GM23338 (cell line): Measurements from ENCODE around the gene PCDH12.

Source experiments
- CREB1 ChIP-seq: fragments of 250-450 bp; sonication (Bioruptor Pico); IDR thresholded peaks from 2 replicates; pipeline ENCODE4 v1.5.0; 2020; ENCODE audit warnings: low read depth, mild to moderate bottlenecking, moderate library complexity
- EZH2 ChIP-seq: fragments of 200-600 bp; sonication (generic); IDR thresholded peaks from one replicate; pipeline ENCODE4 v1.8.0; 2017; ENCODE audit warnings: antibody characterized with exemption, mild to moderate bottlenecking, low read depth; ENCODE audit not compliant: unreplicated experiment
- EZH2phosphoT487 ChIP-seq: fragments of 200-600 bp; sonication (generic); IDR thresholded peaks from one replicate; pipeline ENCODE4 v1.8.1; 2018; ENCODE audit warnings: antibody characterized with exemption; ENCODE audit not compliant: unreplicated experiment
- JUNB ChIP-seq: IDR thresholded peaks from one replicate; pipeline ENCODE4 v1.6.1; 2016; ENCODE audit warnings: antibody characterized with exemption; ENCODE audit not compliant: unreplicated experiment
- NANOG ChIP-seq: IDR thresholded peaks from 2 replicates; pipeline ENCODE4 v1.6.1; 2016; ENCODE audit warnings: antibody characterized with exemption, borderline replicate concordance
- POLR2AphosphoS5 ChIP-seq: IDR thresholded peaks from 2 replicates; pipeline ENCODE4 v1.6.1; 2016; ENCODE audit warnings: antibody characterized with exemption, low read depth
- STAT1 ChIP-seq: IDR thresholded peaks from one replicate; pipeline ENCODE4 v1.6.1; 2016; ENCODE audit warnings: antibody characterized with exemption; ENCODE audit not compliant: unreplicated experiment
- ZNF114 ChIP-seq: fragments of 250-450 bp; sonication (Bioruptor Pico); IDR thresholded peaks from 2 replicates; pipeline ENCODE4 v1.5.0; 2020; ENCODE audit warnings: mild to moderate bottlenecking, moderate library complexity
- ZNF331 ChIP-seq: fragments of 250-450 bp; sonication (Bioruptor Pico); IDR thresholded peaks from 2 replicates; pipeline ENCODE4 v1.5.0; 2020; ENCODE audit warnings: low read depth, mild to moderate bottlenecking, moderate library complexity
- TF ChIP-seq, protein P1 (sequence below), 2 experiments: fragments of 200-600 bp in 1 of 2; sonication (generic) in 1 of 2; conservative IDR thresholded peaks; 2 replicates each; pipeline versions ENCODE4 v1.5.1 to v1.6.1; 2016 to 2017; ENCODE audit warnings: antibody characterized with exemption in 2 of 2, low read depth in 2 of 2, mild to moderate bottlenecking in 2 of 2, moderate library complexity in 1 of 2
- TF ChIP-seq, protein P2 (sequence below): IDR thresholded peaks from one replicate; pipeline ENCODE4 v1.6.1; 2018; ENCODE audit warnings: antibody characterized with exemption; ENCODE audit not compliant: unreplicated experiment
- TF ChIP-seq, protein P3 (sequence below): IDR thresholded peaks from 2 replicates; pipeline ENCODE4 v1.6.1; 2016; ENCODE audit warnings: antibody characterized with exemption
- TF ChIP-seq, protein P4 (sequence below): fragments of 250-450 bp; sonication (Bioruptor Pico); IDR thresholded peaks from 2 replicates; pipeline ENCODE4 v1.5.0; 2020; ENCODE audit warnings: mild to moderate bottlenecking, moderate library complexity

DNA sequence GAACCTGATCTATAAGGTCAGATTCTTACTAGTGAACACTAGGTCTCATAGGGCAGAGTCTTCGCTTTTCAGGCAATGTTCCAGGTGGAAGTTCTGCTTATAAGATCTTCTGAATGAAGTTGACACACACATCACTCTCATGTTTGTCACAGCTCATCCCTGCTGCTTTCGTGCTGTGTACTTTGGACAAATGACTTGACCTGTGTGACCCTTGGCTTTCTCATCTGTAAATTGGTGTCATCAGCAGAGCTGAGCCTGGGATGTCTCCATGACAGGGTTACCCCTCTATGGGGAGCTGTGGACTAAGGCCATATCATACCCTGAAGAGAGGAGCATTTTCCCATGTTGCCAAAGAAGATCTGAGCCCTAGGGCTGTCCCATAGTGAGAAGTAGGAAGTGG is 31.6 kb downstream of the PCDH12 start:
- TF ChIP-seq POLR2AphosphoS5 (no peak), ZNF114 (CRISPR knock-in tag) (no peak), EZH2 (no peak), EZH2phosphoT487 (no peak), JUNB (no peak), ZNF331 (CRISPR knock-in tag) (no peak), STAT1 (no peak), CREB1 (no peak), NANOG (no peak)
- TF ChIP-seq, protein P1, sequence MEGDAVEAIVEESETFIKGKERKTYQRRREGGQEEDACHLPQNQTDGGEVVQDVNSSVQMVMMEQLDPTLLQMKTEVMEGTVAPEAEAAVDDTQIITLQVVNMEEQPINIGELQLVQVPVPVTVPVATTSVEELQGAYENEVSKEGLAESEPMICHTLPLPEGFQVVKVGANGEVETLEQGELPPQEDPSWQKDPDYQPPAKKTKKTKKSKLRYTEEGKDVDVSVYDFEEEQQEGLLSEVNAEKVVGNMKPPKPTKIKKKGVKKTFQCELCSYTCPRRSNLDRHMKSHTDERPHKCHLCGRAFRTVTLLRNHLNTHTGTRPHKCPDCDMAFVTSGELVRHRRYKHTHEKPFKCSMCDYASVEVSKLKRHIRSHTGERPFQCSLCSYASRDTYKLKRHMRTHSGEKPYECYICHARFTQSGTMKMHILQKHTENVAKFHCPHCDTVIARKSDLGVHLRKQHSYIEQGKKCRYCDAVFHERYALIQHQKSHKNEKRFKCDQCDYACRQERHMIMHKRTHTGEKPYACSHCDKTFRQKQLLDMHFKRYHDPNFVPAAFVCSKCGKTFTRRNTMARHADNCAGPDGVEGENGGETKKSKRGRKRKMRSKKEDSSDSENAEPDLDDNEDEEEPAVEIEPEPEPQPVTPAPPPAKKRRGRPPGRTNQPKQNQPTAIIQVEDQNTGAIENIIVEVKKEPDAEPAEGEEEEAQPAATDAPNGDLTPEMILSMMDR (conservative IDR thresholded peaks at IDR 0.05; ENCODE audit: low read depth in 2 of 2): no peak
- TF ChIP-seq, protein P2, sequence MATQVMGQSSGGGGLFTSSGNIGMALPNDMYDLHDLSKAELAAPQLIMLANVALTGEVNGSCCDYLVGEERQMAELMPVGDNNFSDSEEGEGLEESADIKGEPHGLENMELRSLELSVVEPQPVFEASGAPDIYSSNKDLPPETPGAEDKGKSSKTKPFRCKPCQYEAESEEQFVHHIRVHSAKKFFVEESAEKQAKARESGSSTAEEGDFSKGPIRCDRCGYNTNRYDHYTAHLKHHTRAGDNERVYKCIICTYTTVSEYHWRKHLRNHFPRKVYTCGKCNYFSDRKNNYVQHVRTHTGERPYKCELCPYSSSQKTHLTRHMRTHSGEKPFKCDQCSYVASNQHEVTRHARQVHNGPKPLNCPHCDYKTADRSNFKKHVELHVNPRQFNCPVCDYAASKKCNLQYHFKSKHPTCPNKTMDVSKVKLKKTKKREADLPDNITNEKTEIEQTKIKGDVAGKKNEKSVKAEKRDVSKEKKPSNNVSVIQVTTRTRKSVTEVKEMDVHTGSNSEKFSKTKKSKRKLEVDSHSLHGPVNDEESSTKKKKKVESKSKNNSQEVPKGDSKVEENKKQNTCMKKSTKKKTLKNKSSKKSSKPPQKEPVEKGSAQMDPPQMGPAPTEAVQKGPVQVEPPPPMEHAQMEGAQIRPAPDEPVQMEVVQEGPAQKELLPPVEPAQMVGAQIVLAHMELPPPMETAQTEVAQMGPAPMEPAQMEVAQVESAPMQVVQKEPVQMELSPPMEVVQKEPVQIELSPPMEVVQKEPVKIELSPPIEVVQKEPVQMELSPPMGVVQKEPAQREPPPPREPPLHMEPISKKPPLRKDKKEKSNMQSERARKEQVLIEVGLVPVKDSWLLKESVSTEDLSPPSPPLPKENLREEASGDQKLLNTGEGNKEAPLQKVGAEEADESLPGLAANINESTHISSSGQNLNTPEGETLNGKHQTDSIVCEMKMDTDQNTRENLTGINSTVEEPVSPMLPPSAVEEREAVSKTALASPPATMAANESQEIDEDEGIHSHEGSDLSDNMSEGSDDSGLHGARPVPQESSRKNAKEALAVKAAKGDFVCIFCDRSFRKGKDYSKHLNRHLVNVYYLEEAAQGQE: no peak
- TF ChIP-seq, protein P3, sequence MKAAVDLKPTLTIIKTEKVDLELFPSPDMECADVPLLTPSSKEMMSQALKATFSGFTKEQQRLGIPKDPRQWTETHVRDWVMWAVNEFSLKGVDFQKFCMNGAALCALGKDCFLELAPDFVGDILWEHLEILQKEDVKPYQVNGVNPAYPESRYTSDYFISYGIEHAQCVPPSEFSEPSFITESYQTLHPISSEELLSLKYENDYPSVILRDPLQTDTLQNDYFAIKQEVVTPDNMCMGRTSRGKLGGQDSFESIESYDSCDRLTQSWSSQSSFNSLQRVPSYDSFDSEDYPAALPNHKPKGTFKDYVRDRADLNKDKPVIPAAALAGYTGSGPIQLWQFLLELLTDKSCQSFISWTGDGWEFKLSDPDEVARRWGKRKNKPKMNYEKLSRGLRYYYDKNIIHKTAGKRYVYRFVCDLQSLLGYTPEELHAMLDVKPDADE: no peak
- TF ChIP-seq, protein P4, sequence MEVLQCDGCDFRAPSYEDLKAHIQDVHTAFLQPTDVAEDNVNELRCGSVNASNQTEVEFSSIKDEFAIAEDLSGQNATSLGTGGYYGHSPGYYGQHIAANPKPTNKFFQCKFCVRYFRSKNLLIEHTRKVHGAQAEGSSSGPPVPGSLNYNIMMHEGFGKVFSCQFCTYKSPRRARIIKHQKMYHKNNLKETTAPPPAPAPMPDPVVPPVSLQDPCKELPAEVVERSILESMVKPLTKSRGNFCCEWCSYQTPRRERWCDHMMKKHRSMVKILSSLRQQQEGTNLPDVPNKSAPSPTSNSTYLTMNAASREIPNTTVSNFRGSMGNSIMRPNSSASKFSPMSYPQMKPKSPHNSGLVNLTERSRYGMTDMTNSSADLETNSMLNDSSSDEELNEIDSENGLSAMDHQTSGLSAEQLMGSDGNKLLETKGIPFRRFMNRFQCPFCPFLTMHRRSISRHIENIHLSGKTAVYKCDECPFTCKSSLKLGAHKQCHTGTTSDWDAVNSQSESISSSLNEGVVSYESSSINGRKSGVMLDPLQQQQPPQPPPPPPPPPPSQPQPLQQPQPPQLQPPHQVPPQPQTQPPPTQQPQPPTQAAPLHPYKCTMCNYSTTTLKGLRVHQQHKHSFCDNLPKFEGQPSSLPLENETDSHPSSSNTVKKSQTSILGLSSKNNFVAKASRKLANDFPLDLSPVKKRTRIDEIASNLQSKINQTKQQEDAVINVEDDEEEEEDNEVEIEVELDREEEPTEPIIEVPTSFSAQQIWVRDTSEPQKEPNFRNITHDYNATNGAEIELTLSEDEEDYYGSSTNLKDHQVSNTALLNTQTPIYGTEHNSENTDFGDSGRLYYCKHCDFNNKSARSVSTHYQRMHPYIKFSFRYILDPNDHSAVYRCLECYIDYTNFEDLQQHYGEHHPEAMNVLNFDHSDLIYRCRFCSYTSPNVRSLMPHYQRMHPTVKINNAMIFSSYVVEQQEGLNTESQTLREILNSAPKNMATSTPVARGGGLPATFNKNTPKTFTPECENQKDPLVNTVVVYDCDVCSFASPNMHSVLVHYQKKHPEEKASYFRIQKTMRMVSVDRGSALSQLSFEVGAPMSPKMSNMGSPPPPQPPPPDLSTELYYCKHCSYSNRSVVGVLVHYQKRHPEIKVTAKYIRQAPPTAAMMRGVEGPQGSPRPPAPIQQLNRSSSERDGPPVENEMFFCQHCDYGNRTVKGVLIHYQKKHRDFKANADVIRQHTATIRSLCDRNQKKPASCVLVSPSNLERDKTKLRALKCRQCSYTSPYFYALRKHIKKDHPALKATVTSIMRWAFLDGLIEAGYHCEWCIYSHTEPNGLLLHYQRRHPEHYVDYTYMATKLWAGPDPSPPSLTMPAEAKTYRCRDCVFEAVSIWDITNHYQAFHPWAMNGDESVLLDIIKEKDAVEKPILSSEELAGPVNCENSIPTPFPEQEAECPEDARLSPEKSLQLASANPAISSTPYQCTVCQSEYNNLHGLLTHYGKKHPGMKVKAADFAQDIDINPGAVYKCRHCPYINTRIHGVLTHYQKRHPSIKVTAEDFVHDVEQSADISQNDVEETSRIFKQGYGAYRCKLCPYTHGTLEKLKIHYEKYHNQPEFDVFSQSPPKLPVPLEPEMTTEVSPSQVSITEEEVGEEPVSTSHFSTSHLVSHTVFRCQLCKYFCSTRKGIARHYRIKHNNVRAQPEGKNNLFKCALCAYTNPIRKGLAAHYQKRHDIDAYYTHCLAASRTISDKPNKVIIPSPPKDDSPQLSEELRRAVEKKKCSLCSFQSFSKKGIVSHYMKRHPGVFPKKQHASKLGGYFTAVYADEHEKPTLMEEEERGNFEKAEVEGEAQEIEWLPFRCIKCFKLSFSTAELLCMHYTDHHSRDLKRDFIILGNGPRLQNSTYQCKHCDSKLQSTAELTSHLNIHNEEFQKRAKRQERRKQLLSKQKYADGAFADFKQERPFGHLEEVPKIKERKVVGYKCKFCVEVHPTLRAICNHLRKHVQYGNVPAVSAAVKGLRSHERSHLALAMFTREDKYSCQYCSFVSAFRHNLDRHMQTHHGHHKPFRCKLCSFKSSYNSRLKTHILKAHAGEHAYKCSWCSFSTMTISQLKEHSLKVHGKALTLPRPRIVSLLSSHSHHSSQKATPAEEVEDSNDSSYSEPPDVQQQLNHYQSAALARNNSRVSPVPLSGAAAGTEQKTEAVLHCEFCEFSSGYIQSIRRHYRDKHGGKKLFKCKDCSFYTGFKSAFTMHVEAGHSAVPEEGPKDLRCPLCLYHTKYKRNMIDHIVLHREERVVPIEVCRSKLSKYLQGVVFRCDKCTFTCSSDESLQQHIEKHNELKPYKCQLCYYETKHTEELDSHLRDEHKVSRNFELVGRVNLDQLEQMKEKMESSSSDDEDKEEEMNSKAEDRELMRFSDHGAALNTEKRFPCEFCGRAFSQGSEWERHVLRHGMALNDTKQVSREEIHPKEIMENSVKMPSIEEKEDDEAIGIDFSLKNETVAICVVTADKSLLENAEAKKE: no peak
